Measurements from ENCODE around the gene REPIN1.

The REPIN1 gene

GRCh38 chr7:150329331-150330120, 39.1 kb upstream of the REPIN1 start:
- Histone ChIP-seq H3K9me2 (replicated peaks; ENCODE audit: insufficient read depth, low read length) (no peaks in the 10 kb centered on the region), H3K9me3 (ENCODE audit: insufficient read depth, low read length) (no peaks in the 10 kb centered on the region), H3K4me2 (ENCODE audit: low read depth, low read length, poor library complexity, severe bottlenecking) (no peak overlapping the region), H3K27ac (ENCODE audit: low read depth, low read length) (no peak overlapping the region), H2AFZ (ENCODE audit: low read depth, low read length, severe bottlenecking) (no peak overlapping the region), H3K4me3 (ENCODE audit: insufficient read depth, low read length, poor library complexity, severe bottlenecking) (no peak overlapping the region), H3K79me2 (ENCODE audit: insufficient read depth, low read length) (no peaks in the 10 kb centered on the region), H4K20me1 (ENCODE audit: low read depth, low read length) (no peaks in the 10 kb centered on the region), H3K27me3 (ENCODE audit: low read length) (no peaks in the 10 kb centered on the region), H3F3A (ENCODE audit: insufficient read depth) (no peaks in the 10 kb centered on the region), H3K9ac (ENCODE audit: low read length) (no peak overlapping the region), H3K36me3 (ENCODE audit: low read length) (no peaks in the 10 kb centered on the region)
- TF ChIP-seq EZH2phosphoT487 (conservative IDR thresholded peaks at IDR 0.05; ENCODE audit: low read length): no peak
- TF ChIP-seq, protein P1, sequence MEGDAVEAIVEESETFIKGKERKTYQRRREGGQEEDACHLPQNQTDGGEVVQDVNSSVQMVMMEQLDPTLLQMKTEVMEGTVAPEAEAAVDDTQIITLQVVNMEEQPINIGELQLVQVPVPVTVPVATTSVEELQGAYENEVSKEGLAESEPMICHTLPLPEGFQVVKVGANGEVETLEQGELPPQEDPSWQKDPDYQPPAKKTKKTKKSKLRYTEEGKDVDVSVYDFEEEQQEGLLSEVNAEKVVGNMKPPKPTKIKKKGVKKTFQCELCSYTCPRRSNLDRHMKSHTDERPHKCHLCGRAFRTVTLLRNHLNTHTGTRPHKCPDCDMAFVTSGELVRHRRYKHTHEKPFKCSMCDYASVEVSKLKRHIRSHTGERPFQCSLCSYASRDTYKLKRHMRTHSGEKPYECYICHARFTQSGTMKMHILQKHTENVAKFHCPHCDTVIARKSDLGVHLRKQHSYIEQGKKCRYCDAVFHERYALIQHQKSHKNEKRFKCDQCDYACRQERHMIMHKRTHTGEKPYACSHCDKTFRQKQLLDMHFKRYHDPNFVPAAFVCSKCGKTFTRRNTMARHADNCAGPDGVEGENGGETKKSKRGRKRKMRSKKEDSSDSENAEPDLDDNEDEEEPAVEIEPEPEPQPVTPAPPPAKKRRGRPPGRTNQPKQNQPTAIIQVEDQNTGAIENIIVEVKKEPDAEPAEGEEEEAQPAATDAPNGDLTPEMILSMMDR (IDR thresholded peaks at IDR 0.05; ENCODE audit: insufficient read depth, low read length, poor library complexity, severe bottlenecking): no peak

DNA sequence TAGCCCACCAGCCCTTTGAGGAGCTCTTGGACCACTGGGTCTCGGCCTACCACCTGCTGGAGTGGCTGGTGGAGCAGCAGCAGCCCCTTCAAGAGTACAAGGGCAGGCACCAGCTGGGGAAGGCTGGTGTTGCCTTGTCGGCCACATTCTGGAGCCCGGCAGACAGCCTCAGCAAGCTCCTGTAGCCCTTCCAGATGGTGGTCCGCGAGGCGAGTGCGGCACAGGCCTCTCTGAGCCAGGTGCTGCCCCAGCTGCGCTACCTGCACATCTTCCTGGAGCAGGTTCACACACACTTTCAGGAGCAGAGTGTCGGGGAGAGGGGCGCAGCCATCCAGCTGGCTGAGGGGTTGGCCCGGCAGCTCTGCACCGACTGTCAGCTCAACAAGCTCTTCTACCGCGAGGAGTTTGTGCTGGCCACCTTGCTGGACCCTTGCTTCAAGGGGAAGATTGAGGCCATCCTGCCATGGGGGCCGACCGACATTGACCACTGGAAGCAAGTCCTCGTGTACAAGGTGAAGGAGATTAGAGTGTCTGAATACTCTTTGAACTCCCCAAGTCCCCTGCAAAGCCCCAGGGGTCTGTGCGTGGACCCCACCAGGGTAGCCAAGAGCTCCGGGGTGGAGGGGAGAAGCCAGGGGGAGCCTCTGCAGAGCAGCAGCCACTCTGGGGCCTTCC, 38.3 kb upstream of the REPIN1 start:
- H3K27ac ChIP-seq (ENCODE audit: low read depth, low read length): no peak overlapping the region
- TF ChIP-seq, protein P1 (IDR thresholded peaks at IDR 0.05; ENCODE audit: insufficient read depth, low read length, poor library complexity, severe bottlenecking): no peak
- TF ChIP-seq EZH2phosphoT487 (conservative IDR thresholded peaks at IDR 0.05; ENCODE audit: low read length): no peak
- no peak overlapping the region for H3K9ac ChIP-seq (ENCODE audit: low read length)
- no peak overlapping the region for H3K4me2 ChIP-seq (ENCODE audit: low read depth, low read length, poor library complexity, severe bottlenecking)
- no peaks in the 10 kb centered on the region for H3K79me2 ChIP-seq (ENCODE audit: insufficient read depth, low read length)
- no peak overlapping the region for H3K4me3 ChIP-seq (ENCODE audit: insufficient read depth, low read length, poor library complexity, severe bottlenecking)
- H3K9me3 ChIP-seq (ENCODE audit: insufficient read depth, low read length): no peaks in the 10 kb centered on the region
- H3K36me3 ChIP-seq (ENCODE audit: low read length): no peaks in the 10 kb centered on the region
- H3K9me2 ChIP-seq (replicated peaks; ENCODE audit: insufficient read depth, low read length): no peaks in the 10 kb centered on the region
- H2AFZ ChIP-seq (ENCODE audit: low read depth, low read length, severe bottlenecking): no peak overlapping the region
- no peaks in the 10 kb centered on the region for H3K27me3 ChIP-seq (ENCODE audit: low read length)
- no peaks in the 10 kb centered on the region for H4K20me1 ChIP-seq (ENCODE audit: low read depth, low read length)
- no peaks in the 10 kb centered on the region for H3F3A ChIP-seq (ENCODE audit: insufficient read depth)

GRCh38 chr7:150332852-150333635, 35.6 kb upstream of the REPIN1 start:
- Histone ChIP-seq H2AFZ (ENCODE audit: low read depth, low read length, severe bottlenecking) (no peak overlapping the region), H4K20me1 (ENCODE audit: low read depth, low read length) (no peaks in the 10 kb centered on the region)
- TF ChIP-seq EZH2phosphoT487 (conservative IDR thresholded peaks at IDR 0.05; ENCODE audit: low read length): no peak
- TF ChIP-seq, protein P1 (IDR thresholded peaks at IDR 0.05; ENCODE audit: insufficient read depth, low read length, poor library complexity, severe bottlenecking): no peak

More at GRCh38 chr7:150332852-150333635, 35.6 kb upstream of the REPIN1 start:
- no peak overlapping the region for H3K27ac ChIP-seq (ENCODE audit: low read depth, low read length)
- no peaks in the 10 kb centered on the region for H3K79me2 ChIP-seq (ENCODE audit: insufficient read depth, low read length)
- H3F3A ChIP-seq (ENCODE audit: insufficient read depth): no peaks in the 10 kb centered on the region
- H3K36me3 ChIP-seq (ENCODE audit: low read length): no peaks in the 10 kb centered on the region
- no peaks in the 10 kb centered on the region for H3K9me2 ChIP-seq (replicated peaks; ENCODE audit: insufficient read depth, low read length)
- H3K4me2 ChIP-seq (ENCODE audit: low read depth, low read length, poor library complexity, severe bottlenecking): no peak overlapping the region
- no peak overlapping the region for H3K4me3 ChIP-seq (ENCODE audit: insufficient read depth, low read length, poor library complexity, severe bottlenecking)
- H3K9ac ChIP-seq (ENCODE audit: low read length): no peak overlapping the region
- H3K27me3 ChIP-seq (ENCODE audit: low read length): no peaks in the 10 kb centered on the region
- H3K9me3 ChIP-seq (ENCODE audit: insufficient read depth, low read length): no peaks in the 10 kb centered on the region

Measured in SU-DHL-6 (cell line).